ENCODE measurements around the gene VAMP2. TPM values are rescaled to one million over a fixed set of nuclear protein-coding genes. Genes with fewer than 3 reads are reported as not detected.

The VAMP2 gene
- total and polyA plus RNA-seq, 2 donors (not counting 1 experiment from before 2014, with no cell fraction given), result 162 to 209 TPM

DNA sequence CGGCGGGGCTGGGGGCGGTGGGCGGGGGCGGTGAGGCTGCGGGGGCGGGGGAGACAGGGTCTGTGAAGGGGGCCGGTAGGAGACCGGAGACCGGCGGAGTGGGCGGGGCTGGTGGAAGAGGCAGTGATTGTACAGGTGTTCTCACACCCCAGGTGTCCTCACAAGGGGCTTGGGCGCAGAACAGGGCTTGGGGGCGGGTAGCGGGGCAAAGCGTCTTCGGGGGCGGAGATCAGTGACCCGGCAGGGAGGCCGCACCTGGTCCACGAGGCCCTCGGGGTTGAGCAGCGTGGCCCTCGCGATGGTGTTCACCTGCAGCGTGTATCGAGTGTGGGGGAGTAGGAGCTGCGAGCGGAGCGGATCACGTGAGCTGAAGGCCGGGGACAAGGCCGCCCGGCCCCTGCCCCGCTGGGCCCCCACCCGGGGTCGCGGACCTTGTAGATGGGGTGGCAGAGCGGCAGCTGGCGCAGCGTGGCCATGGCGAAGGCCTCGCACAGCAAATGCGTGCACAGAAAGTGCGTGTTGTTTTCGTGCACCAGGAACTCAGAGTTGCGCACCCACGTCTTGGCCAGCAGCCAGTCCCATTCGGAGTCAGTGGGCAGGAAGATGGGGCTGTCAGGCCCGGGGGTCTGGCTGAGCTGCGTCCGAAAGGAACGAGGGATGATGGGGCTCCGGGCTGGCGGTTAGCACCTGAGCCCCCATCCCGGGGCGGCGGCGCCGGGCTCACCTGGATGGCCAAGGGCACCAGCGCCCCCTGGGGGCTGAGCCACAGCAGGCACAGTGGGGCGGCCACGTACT, 52.9 kb downstream of the VAMP2 start:
- 14% methylated on average over 56 of the region's 63 CpGs for WGBS (ENCODE audit: insufficient coverage)
- Histone ChIP-seq H3K36me3 (replicated peaks in 1 of 2; ENCODE audit: control extremely low read depth in 1 of 2, control insufficient read depth in 1 of 2, extremely low read depth in 1 of 2, insufficient read depth in 2 of 2, low read length in 1 of 2) (no peaks in the 10 kb centered on the region), H3K9me3 (ENCODE audit: control extremely low read depth in 1 of 3, control insufficient read depth in 2 of 3, insufficient read depth in 1 of 3, low read length in 2 of 3) (peaks cover 0 to 5% (median 0%) of the 10 kb centered on the region in 3 donors), H3K79me2 (ENCODE audit: control insufficient read depth, insufficient read depth, low read length) (no peaks in the 10 kb centered on the region), H3K9ac (ENCODE audit: low read length) (peak overlapping the region; percentile 64), H3K4me1 (ENCODE audit: control insufficient read depth in 2 of 2, insufficient read depth in 2 of 2, low read length in 2 of 2) (peaks cover 10 to 11% of the 10 kb centered on the region in 2 donors), H4K20me1 (ENCODE audit: control insufficient read depth, insufficient read depth, low read length, poor library complexity, severe bottlenecking) (no peaks in the 10 kb centered on the region), H3K27ac (ENCODE audit: low read length in 2 of 2) (no peak overlapping the region), H2AFZ (ENCODE audit: insufficient read depth, low read depth, low read length, poor library complexity, severe bottlenecking) (peak overlapping the region; percentile 79), H3K4me2 (replicated peaks; ENCODE audit: low read depth, low read length, poor library complexity, severe bottlenecking) (peak overlapping the region; percentile 97), H3K27me3 (replicated peaks in 1 of 4; ENCODE audit: control extremely low read depth in 1 of 4, control insufficient read depth in 3 of 4, insufficient read depth in 4 of 4, low read length in 3 of 4) (peaks cover 0 to 52% (median 32%) of the 10 kb centered on the region in 4 experiments), H3K4me3 (ENCODE audit: control extremely low read depth in 1 of 5, extremely low read depth in 1 of 5, insufficient read depth in 1 of 5, low read depth in 2 of 5, low read length in 4 of 5) (peak overlapping the region in 4 of 5 experiments; percentile 37 to 56 (median 52))
- H3K4me1 Mint-ChIP-seq, result peaks cover 10% of the 10 kb centered on the region
- H3K27me3 Mint-ChIP-seq, result peaks cover 36% of the 10 kb centered on the region
- ChIA-PET POLR2A (no interaction called here), CTCF (interaction anchor here (0.7 to 20.5 kb wide), 23 partner anchors 8 to 252 kb away, joined by 3 to 360 read pairs (median 5); partner anchors contain the start of gene NAA38)
- H3K27ac Mint-ChIP-seq, result peak overlapping the region; percentile 53
- no peak for TF ChIP-seq EZH2 (IDR thresholded peaks at IDR 0.05; ENCODE audit: borderline replicate concordance, insufficient read depth, low read depth, low read length, poor library complexity, severe bottlenecking)
- TF ChIP-seq, protein P1, sequence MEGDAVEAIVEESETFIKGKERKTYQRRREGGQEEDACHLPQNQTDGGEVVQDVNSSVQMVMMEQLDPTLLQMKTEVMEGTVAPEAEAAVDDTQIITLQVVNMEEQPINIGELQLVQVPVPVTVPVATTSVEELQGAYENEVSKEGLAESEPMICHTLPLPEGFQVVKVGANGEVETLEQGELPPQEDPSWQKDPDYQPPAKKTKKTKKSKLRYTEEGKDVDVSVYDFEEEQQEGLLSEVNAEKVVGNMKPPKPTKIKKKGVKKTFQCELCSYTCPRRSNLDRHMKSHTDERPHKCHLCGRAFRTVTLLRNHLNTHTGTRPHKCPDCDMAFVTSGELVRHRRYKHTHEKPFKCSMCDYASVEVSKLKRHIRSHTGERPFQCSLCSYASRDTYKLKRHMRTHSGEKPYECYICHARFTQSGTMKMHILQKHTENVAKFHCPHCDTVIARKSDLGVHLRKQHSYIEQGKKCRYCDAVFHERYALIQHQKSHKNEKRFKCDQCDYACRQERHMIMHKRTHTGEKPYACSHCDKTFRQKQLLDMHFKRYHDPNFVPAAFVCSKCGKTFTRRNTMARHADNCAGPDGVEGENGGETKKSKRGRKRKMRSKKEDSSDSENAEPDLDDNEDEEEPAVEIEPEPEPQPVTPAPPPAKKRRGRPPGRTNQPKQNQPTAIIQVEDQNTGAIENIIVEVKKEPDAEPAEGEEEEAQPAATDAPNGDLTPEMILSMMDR (IDR thresholded peaks at IDR 0.05), result peak; percentile 93
- intact Hi-C loops (cut with micrococcal nuclease), result loop anchor here (1.0 kb wide), 3 partner anchors 16 to 50 kb away; no protein-coding TSS in a partner anchor
- peak overlapping the region; percentile 68 for H3K4me3 Mint-ChIP-seq
- DNase-seq (peak; percentile 87), ATAC-seq (ENCODE audit: low read depth) (peak; percentile 92)
- H3K9me3 Mint-ChIP-seq (ENCODE audit: insufficient read depth), result no peaks in the 10 kb centered on the region

Other genes starting within 250 kb of the VAMP2 start
- 3.8 and 4.3 TPM in 2 replicates for gene RNF227, start 246.7 kb downstream of the VAMP2 start, total RNA-seq
- gene RNF227, start 246.7 kb downstream of the VAMP2 start, polyA plus RNA-seq, result 5.8 and 11.8 TPM in 2 replicates
- gene KCNAB3, start 233.1 kb downstream of the VAMP2 start, total RNA-seq, result 11.4 and 15.5 TPM in 2 replicates
- 16.3 and 25.7 TPM in 2 replicates for gene KCNAB3, start 233.1 kb downstream of the VAMP2 start, polyA plus RNA-seq
- 86.0 and 118 TPM in 2 replicates for gene TRAPPC1, start 231.0 kb downstream of the VAMP2 start, total RNA-seq
- gene TRAPPC1, start 231.0 kb downstream of the VAMP2 start, polyA plus RNA-seq, result 107 and 173 TPM in 2 replicates
- gene CNTROB, start 230.7 kb downstream of the VAMP2 start, total RNA-seq, result 34.8 and 40.4 TPM in 2 replicates
- 23.1 and 40.7 TPM in 2 replicates for gene CNTROB, start 230.7 kb downstream of the VAMP2 start, polyA plus RNA-seq
- gene GUCY2D, start 160.3 kb downstream of the VAMP2 start, total RNA-seq, result not detected in 2 replicates
- gene GUCY2D, start 160.3 kb downstream of the VAMP2 start, polyA plus RNA-seq, result not detected in 2 replicates
- not detected in 2 replicates for gene ALOX15B, start 123.9 kb downstream of the VAMP2 start, total RNA-seq
- gene ALOX15B, start 123.9 kb downstream of the VAMP2 start, polyA plus RNA-seq, result 0.03 TPM in 1 of 2 replicates, not detected in the other
- 0.29 and 0.69 TPM in 2 replicates for gene ALOX12B, start 75.2 kb downstream of the VAMP2 start, total RNA-seq
- gene ALOX12B, start 75.2 kb downstream of the VAMP2 start, polyA plus RNA-seq, result 0.14 and 0.57 TPM in 2 replicates
- not detected in 2 replicates for gene ALOXE3, start 44.4 kb downstream of the VAMP2 start, total RNA-seq
- 0.04 TPM in 1 of 2 replicates, not detected in the other for gene ALOXE3, start 44.4 kb downstream of the VAMP2 start, polyA plus RNA-seq
- gene HES7, start 38.8 kb downstream of the VAMP2 start, total RNA-seq, result not detected in 2 replicates
- gene HES7, start 38.8 kb downstream of the VAMP2 start, polyA plus RNA-seq, result 0.09 and 0.34 TPM in 2 replicates
- gene PER1, start 10.5 kb downstream of the VAMP2 start, total RNA-seq, result 118 and 120 TPM in 2 replicates
- 176 and 700 TPM in 2 replicates for gene PER1, start 10.5 kb downstream of the VAMP2 start, polyA plus RNA-seq
- 30.3 and 30.5 TPM in 2 replicates for gene TMEM107, start 13.4 kb upstream of the VAMP2 start, total RNA-seq
- 13.3 and 34.0 TPM in 2 replicates for gene TMEM107, start 13.4 kb upstream of the VAMP2 start, polyA plus RNA-seq
- gene BORCS6, start 27.2 kb upstream of the VAMP2 start, total RNA-seq, result 18.6 and 20.2 TPM in 2 replicates
- gene BORCS6, start 27.2 kb upstream of the VAMP2 start, polyA plus RNA-seq, result 4.3 and 9.7 TPM in 2 replicates
- 0.41 and 1.1 TPM in 2 replicates for gene AURKB, start 47.6 kb upstream of the VAMP2 start, total RNA-seq
- 2.7 and 5.3 TPM in 2 replicates for gene AURKB, start 47.6 kb upstream of the VAMP2 start, polyA plus RNA-seq
- gene CTC1, start 85.1 kb upstream of the VAMP2 start, total RNA-seq, result 209 TPM in 2 replicates
- gene CTC1, start 85.1 kb upstream of the VAMP2 start, polyA plus RNA-seq, result 263 and 267 TPM in 2 replicates
- 65.5 and 66.4 TPM in 2 replicates for gene PFAS, start 86.3 kb upstream of the VAMP2 start, total RNA-seq
- 22.3 and 31.4 TPM in 2 replicates for gene PFAS, start 86.3 kb upstream of the VAMP2 start, polyA plus RNA-seq
- 46.8 and 48.8 TPM in 2 replicates for gene RANGRF, start 125.7 kb upstream of the VAMP2 start, total RNA-seq
- gene RANGRF, start 125.7 kb upstream of the VAMP2 start, polyA plus RNA-seq, result 76.1 and 83.2 TPM in 2 replicates
- 8.4 and 9.9 TPM in 2 replicates for gene SLC25A35, start 132.5 kb upstream of the VAMP2 start, total RNA-seq
- gene SLC25A35, start 132.5 kb upstream of the VAMP2 start, polyA plus RNA-seq, result 8.9 and 12.5 TPM in 2 replicates
- not detected in 2 replicates for gene ARHGEF15, start 147.3 kb upstream of the VAMP2 start, total RNA-seq
- not detected in 2 replicates for gene ARHGEF15, start 147.3 kb upstream of the VAMP2 start, polyA plus RNA-seq
- not detected in 2 replicates for gene ODF4, start 176.9 kb upstream of the VAMP2 start, total RNA-seq
- gene ODF4, start 176.9 kb upstream of the VAMP2 start, polyA plus RNA-seq, result not detected in 2 replicates
- 2,601 and 2,684 TPM in 2 replicates for gene RPL26, start 220.2 kb upstream of the VAMP2 start, total RNA-seq
- gene RPL26, start 220.2 kb upstream of the VAMP2 start, polyA plus RNA-seq, result 4,449 and 5,599 TPM in 2 replicates
- not detected in 2 replicates for gene RNF222, start 234.9 kb upstream of the VAMP2 start, total RNA-seq
- gene RNF222, start 234.9 kb upstream of the VAMP2 start, polyA plus RNA-seq, result 2.6 and 3.0 TPM in 2 replicates

Data from B cell (primary cell).